ENCODE measurements around the gene TAS2R5. TPM values are rescaled to one million over a fixed set of nuclear protein-coding genes. Genes with fewer than 3 reads are reported as not detected.
"Not testable (repeated sequence)": the region's sequence is repeated elsewhere in the genome, so short reads cannot be mapped to it uniquely, and the experiment has no call there.

Gene TAS2R5
- total RNA-seq, 1 experiment from 2014 or later = 1.1 TPM

GRCh38 chr7:141763797-141764196 lies 26.2 kb upstream of the TAS2R5 start, which contains the start of gene TAS2R3:
Gene TAS2R3, plus strand, starts transcription at chr7:141764097. Its CDS starts 62 bp downstream, at chr7:141764159.
- no peak for DNase-seq
- H3K9me3 ChIP-seq (ENCODE audit: insufficient read depth, low read depth) = no peaks in the 10 kb centered on the region
- H3K27ac ChIP-seq = no peak within 1 kb of the TSS
- no peak within 1 kb of the TSS for H3K4me2 ChIP-seq
- H3K27me3 ChIP-seq (ENCODE audit: insufficient read depth, low read depth) = no peaks in the 10 kb centered on the region
- POLR2A ChIA-PET (ENCODE audit: unreplicated experiment) = interaction anchor here (0.5 to 0.6 kb wide), 2 partner anchors 30 to 605 kb away, joined by 4 to 7 read pairs; no protein-coding TSS in a partner anchor
- H3K36me3 ChIP-seq (ENCODE audit: low read depth) = peaks cover 5% of the 10 kb centered on the region
- H3K4me3 ChIP-seq = no peak within 1 kb of the TSS
- H2AFZ ChIP-seq = no peak within 1 kb of the TSS
- no peaks in the 10 kb centered on the region for H3K4me1 ChIP-seq (replicated peaks; ENCODE audit: insufficient read depth)
- TF ChIP-seq CTCF (conservative IDR thresholded peaks at IDR 0.05) (no peak), EZH2 (IDR thresholded peaks at IDR 0.05; ENCODE audit: low read depth) (no peak)
- no peaks in the 10 kb centered on the region for H3K9me2 ChIP-seq (ENCODE audit: insufficient read depth)
- intact Hi-C loops (cut with micrococcal nuclease; ENCODE audit: unreplicated experiment) = no loop called here
- no peaks in the 10 kb centered on the region for H4K20me1 ChIP-seq (ENCODE audit: insufficient read depth)
- no peaks in the 10 kb centered on the region for H3K79me2 ChIP-seq (ENCODE audit: low read depth)
- BruUV-seq (replicated peaks) = no TSS peak
- CTCF ChIA-PET = no interaction called here
- H3F3A ChIP-seq (ENCODE audit: insufficient read depth, low read depth) = no peaks in the 10 kb centered on the region

- H3K36me3 ChIP-seq (ENCODE audit: low read depth); CTCF ChIA-PET; DNase-seq; H3F3A ChIP-seq (ENCODE audit: insufficient read depth, low read depth); H3K9me2 ChIP-seq (ENCODE audit: insufficient read depth); H4K20me1 ChIP-seq (ENCODE audit: insufficient read depth); H3K4me3 ChIP-seq; H3K4me1 ChIP-seq (replicated peaks; ENCODE audit: insufficient read depth); H3K9me3 ChIP-seq (ENCODE audit: insufficient read depth, low read depth); H3K79me2 ChIP-seq (ENCODE audit: low read depth); H2AFZ ChIP-seq; POLR2A ChIA-PET (ENCODE audit: unreplicated experiment); H3K4me2 ChIP-seq; BruUV-seq (replicated peaks); H3K27me3 ChIP-seq (ENCODE audit: insufficient read depth, low read depth); intact Hi-C loops (cut with micrococcal nuclease; ENCODE audit: unreplicated experiment); H3K27ac ChIP-seq: not testable (repeated sequence)
Observed at GRCh38 chr7:141770083-141770583, 19.9 kb upstream of the TAS2R5 start.

GRCh38 chr7:141776374-141776773 lies 13.6 kb upstream of the TAS2R5 start, which contains the start of gene TAS2R4:
Gene TAS2R4, plus strand, starts transcription at chr7:141776674. Its CDS starts 1,815 bp downstream, at chr7:141778489.
- no peaks in the 10 kb centered on the region for H3K9me2 ChIP-seq (ENCODE audit: insufficient read depth)
- no peaks in the 10 kb centered on the region for H3K9me3 ChIP-seq (ENCODE audit: insufficient read depth, low read depth)
- no TSS peak for BruUV-seq (replicated peaks)
- no peak for DNase-seq
- H4K20me1 ChIP-seq (ENCODE audit: insufficient read depth) = no peaks in the 10 kb centered on the region
- TF ChIP-seq CTCF (conservative IDR thresholded peaks at IDR 0.05) (no peak), EZH2 (IDR thresholded peaks at IDR 0.05; ENCODE audit: low read depth) (no peak)
- H3K4me1 ChIP-seq (replicated peaks; ENCODE audit: insufficient read depth) = no peaks in the 10 kb centered on the region
- H3K27me3 ChIP-seq (ENCODE audit: insufficient read depth, low read depth) = no peaks in the 10 kb centered on the region
- no peaks in the 10 kb centered on the region for H3K79me2 ChIP-seq (ENCODE audit: low read depth)
- H3K36me3 ChIP-seq (ENCODE audit: low read depth) = no peaks in the 10 kb centered on the region
- no peaks in the 10 kb centered on the region for H3F3A ChIP-seq (ENCODE audit: insufficient read depth, low read depth)
- H3K4me2 ChIP-seq = no peak within 1 kb of the TSS
- CTCF ChIA-PET = interaction anchor here (1.0 kb wide), 1 partner anchor 9 kb away, joined by 3 read pairs; no protein-coding TSS in a partner anchor
- POLR2A ChIA-PET (ENCODE audit: unreplicated experiment) = no interaction called here
- no peak within 1 kb of the TSS for H3K27ac ChIP-seq
- intact Hi-C loops (cut with micrococcal nuclease; ENCODE audit: unreplicated experiment) = no loop called here
- no peak within 1 kb of the TSS for H3K4me3 ChIP-seq
- no peak within 1 kb of the TSS for H2AFZ ChIP-seq
